Measurements from ENCODE around the gene CMTM6.

CMTM6 gene

GRCh38 chr3:32502118-32502945, at the start of gene CMTM6:
TSS of gene CMTM6 (minus strand) at chr3:32502852. CDS start at chr3:32502745, 107 bp downstream.
- peak within 1 kb of the TSS; percentile 77 for H3K4me2 ChIP-seq (ENCODE audit: low read length)
- H3K4me1 ChIP-seq (ENCODE audit: control insufficient read depth, low read length) = peaks cover 53% of the 10 kb centered on the region
- peaks cover 10% of the 10 kb centered on the region for H3F3A ChIP-seq (ENCODE audit: control insufficient read depth, insufficient read depth)
- H3K79me2 ChIP-seq (ENCODE audit: control insufficient read depth, low read length) = peaks cover 39% of the 10 kb centered on the region
- H3K9me2 ChIP-seq (replicated peaks; ENCODE audit: control insufficient read depth, low read length) = no peaks in the 10 kb centered on the region
- H3K9me3 ChIP-seq (ENCODE audit: control insufficient read depth, insufficient read depth, low read length) = no peaks in the 10 kb centered on the region
- no peaks in the 10 kb centered on the region for H3K36me3 ChIP-seq (ENCODE audit: control insufficient read depth, low read length)
- TF ChIP-seq CTCF (IDR thresholded peaks at IDR 0.05; ENCODE audit: low read depth, low read length, poor library complexity, severe bottlenecking) (no peak), EZH2phosphoT487 (IDR thresholded peaks at IDR 0.05; ENCODE audit: borderline replicate concordance, low read length) (no peak)
- H3K27ac ChIP-seq (ENCODE audit: low read depth, low read length) = peak within 1 kb of the TSS; percentile 70
- 0 out of 2 replicates have a peak, but pooled peaks cover 7% of the 10 kb centered on the region for H4K20me1 ChIP-seq (ENCODE audit: control insufficient read depth, insufficient read depth, low read depth, low read length)
- peak within 1 kb of the TSS; percentile 95 for H3K4me3 ChIP-seq (ENCODE audit: low read length)
- no peaks in the 10 kb centered on the region for H3K27me3 ChIP-seq (ENCODE audit: control insufficient read depth, low read length)

- Histone ChIP-seq H3K79me2 (ENCODE audit: control insufficient read depth, low read length) (peaks cover 96% of the 10 kb centered on the region), H4K20me1 (ENCODE audit: control insufficient read depth, insufficient read depth, low read depth, low read length) (peaks cover 39% of the 10 kb centered on the region)
These were observed 49.4 kb upstream of the CMTM6 start for GRCh38 chr3:32552013-32552412.

GRCh38 chr3:32551496-32551895, 48.8 kb upstream of the CMTM6 start:
- H3K9me2 ChIP-seq (replicated peaks; ENCODE audit: control insufficient read depth, low read length) = no peaks in the 10 kb centered on the region

More at GRCh38 chr3:32552013-32552412, 49.4 kb upstream of the CMTM6 start:
- TF ChIP-seq EZH2phosphoT487 (IDR thresholded peaks at IDR 0.05; ENCODE audit: borderline replicate concordance, low read length) (no peak), CTCF (IDR thresholded peaks at IDR 0.05; ENCODE audit: low read depth, low read length, poor library complexity, severe bottlenecking) (no peak)
- H3K27ac ChIP-seq (ENCODE audit: low read depth, low read length) = no peak overlapping the region
- no peaks in the 10 kb centered on the region for H3K9me2 ChIP-seq (replicated peaks; ENCODE audit: control insufficient read depth, low read length)
- H3F3A ChIP-seq (ENCODE audit: control insufficient read depth, insufficient read depth) = peaks cover 6% of the 10 kb centered on the region
- H3K4me1 ChIP-seq (ENCODE audit: control insufficient read depth, low read length) = peaks cover 20% of the 10 kb centered on the region
- no peak overlapping the region for H3K4me3 ChIP-seq (ENCODE audit: low read length)
- H3K27me3 ChIP-seq (ENCODE audit: control insufficient read depth, low read length) = no peaks in the 10 kb centered on the region
- no peaks in the 10 kb centered on the region for H3K9me3 ChIP-seq (ENCODE audit: control insufficient read depth, insufficient read depth, low read length)
- H3K36me3 ChIP-seq (ENCODE audit: control insufficient read depth, low read length) = peaks cover 4% of the 10 kb centered on the region; the same call in 1 of the 2 replicates
- H3K4me2 ChIP-seq (ENCODE audit: low read length) = no peak overlapping the region

More at GRCh38 chr3:32551496-32551895, 48.8 kb upstream of the CMTM6 start:
- Histone ChIP-seq H4K20me1 (ENCODE audit: control insufficient read depth, insufficient read depth, low read depth, low read length) (peaks cover 39% of the 10 kb centered on the region), H3K4me3 (ENCODE audit: low read length) (no peak overlapping the region), H3F3A (ENCODE audit: control insufficient read depth, insufficient read depth) (peaks cover 6% of the 10 kb centered on the region), H3K4me2 (ENCODE audit: low read length) (peak overlapping the region; percentile 43), H3K27ac (ENCODE audit: low read depth, low read length) (no peak overlapping the region), H3K27me3 (ENCODE audit: control insufficient read depth, low read length) (no peaks in the 10 kb centered on the region), H3K4me1 (ENCODE audit: control insufficient read depth, low read length) (peaks cover 20% of the 10 kb centered on the region), H3K9me3 (ENCODE audit: control insufficient read depth, insufficient read depth, low read length) (no peaks in the 10 kb centered on the region), H3K79me2 (ENCODE audit: control insufficient read depth, low read length) (peaks cover 95% of the 10 kb centered on the region), H3K36me3 (ENCODE audit: control insufficient read depth, low read length) (peaks cover 5% of the 10 kb centered on the region; the same call in 1 of the 2 replicates)
- TF ChIP-seq EZH2phosphoT487 (IDR thresholded peaks at IDR 0.05; ENCODE audit: borderline replicate concordance, low read length) (no peak), CTCF (IDR thresholded peaks at IDR 0.05; ENCODE audit: low read depth, low read length, poor library complexity, severe bottlenecking) (no peak)

All from DOHH2 (cell line).